Activated naive CD4-positive, alpha-beta T cell treated with anti-CD3 and anti-CD28 coated beads, Interleukin-2, amount 50 U/mL, for 24 hours (primary cell): ENCODE data around the gene BCAR1.

ENCODE experiments used
- H3K27ac Mint-ChIP-seq: one replicate; pipeline ENCODE4 v1.8.0; 2021; ENCODE audit warnings: mild to moderate bottlenecking, mixed read lengths
- H3K27me3 Mint-ChIP-seq: one replicate; pipeline ENCODE4 v1.8.0; 2021; ENCODE audit warnings: mixed read lengths
- H3K36me3 Mint-ChIP-seq: one replicate; pipeline ENCODE4 v1.8.0; 2021; ENCODE audit warnings: mixed read lengths
- H3K4me1 Mint-ChIP-seq: one replicate; pipeline ENCODE4 v1.8.0; 2021; ENCODE audit warnings: mixed read lengths
- H3K4me3 Mint-ChIP-seq: one replicate; pipeline ENCODE4 v1.8.0; 2021; ENCODE audit warnings: mild to moderate bottlenecking, mixed read lengths
- H3K9me3 Mint-ChIP-seq: one replicate; pipeline ENCODE4 v1.8.0; 2021; ENCODE audit warnings: mixed read lengths

Gene BCAR1

GRCh38 chr16:75197522-75198134 is 53.8 kb downstream of the BCAR1 start:
- no peak overlapping the region for H3K4me3 Mint-ChIP-seq
- H3K27ac Mint-ChIP-seq: no peak overlapping the region
- H3K9me3 Mint-ChIP-seq: no peaks in the 10 kb centered on the region
- peaks cover 8% of the 10 kb centered on the region for H3K27me3 Mint-ChIP-seq
- no peaks in the 10 kb centered on the region for H3K36me3 Mint-ChIP-seq
- peaks cover 25% of the 10 kb centered on the region for H3K4me1 Mint-ChIP-seq

- Mint-ChIP-seq H3K27ac (no peak overlapping the region), H3K9me3 (no peaks in the 10 kb centered on the region), H3K27me3 (peaks cover 8% of the 10 kb centered on the region), H3K36me3 (no peaks in the 10 kb centered on the region), H3K4me3 (no peak overlapping the region), H3K4me1 (peaks cover 22% of the 10 kb centered on the region)
These were observed 54.6 kb downstream of the BCAR1 start for GRCh38 chr16:75196836-75197235.

GRCh38 chr16:75195811-75196790 is 55.3 kb downstream of the BCAR1 start:
- H3K27ac Mint-ChIP-seq: no peak overlapping the region
- H3K4me1 Mint-ChIP-seq: peaks cover 14% of the 10 kb centered on the region
- H3K4me3 Mint-ChIP-seq: no peak overlapping the region
- no peaks in the 10 kb centered on the region for H3K36me3 Mint-ChIP-seq
- peaks cover 8% of the 10 kb centered on the region for H3K27me3 Mint-ChIP-seq
- H3K9me3 Mint-ChIP-seq: no peaks in the 10 kb centered on the region

- H3K36me3 Mint-ChIP-seq: no peaks in the 10 kb centered on the region
- no peaks in the 10 kb centered on the region for H3K9me3 Mint-ChIP-seq
- no peaks in the 10 kb centered on the region for H3K4me1 Mint-ChIP-seq
- no peak overlapping the region for H3K4me3 Mint-ChIP-seq
- no peak overlapping the region for H3K27ac Mint-ChIP-seq
- peaks cover 8% of the 10 kb centered on the region for H3K27me3 Mint-ChIP-seq
These were observed 57.5 kb downstream of the BCAR1 start for GRCh38 chr16:75193730-75194444.

GRCh38 chr16:75193265-75193650 is 58.2 kb downstream of the BCAR1 start:
- H3K4me1 Mint-ChIP-seq: no peaks in the 10 kb centered on the region
- no peaks in the 10 kb centered on the region for H3K36me3 Mint-ChIP-seq
- H3K4me3 Mint-ChIP-seq: no peak overlapping the region
- H3K27ac Mint-ChIP-seq: no peak overlapping the region
- no peaks in the 10 kb centered on the region for H3K9me3 Mint-ChIP-seq
- H3K27me3 Mint-ChIP-seq: peaks cover 6% of the 10 kb centered on the region

- H3K27me3 Mint-ChIP-seq: peaks cover 2% of the 10 kb centered on the region
- no peaks in the 10 kb centered on the region for H3K9me3 Mint-ChIP-seq
- H3K27ac Mint-ChIP-seq: no peak overlapping the region
- no peaks in the 10 kb centered on the region for H3K4me1 Mint-ChIP-seq
- H3K4me3 Mint-ChIP-seq: no peak overlapping the region
- no peaks in the 10 kb centered on the region for H3K36me3 Mint-ChIP-seq
These were observed 58.7 kb downstream of the BCAR1 start for GRCh38 chr16:75192606-75193264.

GRCh38 chr16:75189638-75190245 is 61.7 kb downstream of the BCAR1 start:
- Mint-ChIP-seq H3K27me3 (no peaks in the 10 kb centered on the region), H3K4me1 (no peaks in the 10 kb centered on the region), H3K9me3 (no peaks in the 10 kb centered on the region), H3K4me3 (no peak overlapping the region), H3K27ac (no peak overlapping the region), H3K36me3 (no peaks in the 10 kb centered on the region)

GRCh38 chr16:75188832-75189477 is 62.5 kb downstream of the BCAR1 start:
- Mint-ChIP-seq H3K27me3 (no peaks in the 10 kb centered on the region), H3K9me3 (no peaks in the 10 kb centered on the region), H3K4me1 (no peaks in the 10 kb centered on the region), H3K4me3 (no peak overlapping the region), H3K27ac (no peak overlapping the region), H3K36me3 (no peaks in the 10 kb centered on the region)

GRCh38 chr16:75181630-75182029 is 69.8 kb downstream of the BCAR1 start:
- H3K9me3 Mint-ChIP-seq: peaks cover 12% of the 10 kb centered on the region
- no peaks in the 10 kb centered on the region for H3K4me1 Mint-ChIP-seq
- H3K27ac Mint-ChIP-seq: no peak overlapping the region
- no peaks in the 10 kb centered on the region for H3K27me3 Mint-ChIP-seq
- peaks cover 3% of the 10 kb centered on the region for H3K36me3 Mint-ChIP-seq
- H3K4me3 Mint-ChIP-seq: no peak overlapping the region

- Mint-ChIP-seq H3K27me3 (no peaks in the 10 kb centered on the region), H3K27ac (no peak overlapping the region), H3K9me3 (peaks cover 16% of the 10 kb centered on the region), H3K36me3 (peaks cover 9% of the 10 kb centered on the region), H3K4me1 (no peaks in the 10 kb centered on the region), H3K4me3 (no peak overlapping the region)
These were observed 72.2 kb downstream of the BCAR1 start for GRCh38 chr16:75179208-75179607.
